GM19240 (cell line): ENCODE measurements around the gene HOXA3.

Source experiments
- DNase-seq: peaks from one replicate; pipeline ENCODE4 v3.0.0; 2011; ENCODE audit warnings: low spot score; ENCODE audit not compliant: insufficient read length

The HOXA3 gene

GRCh38 chr7:27178366-27178765, 26.0 kb upstream of the HOXA3 start:
- no peak for DNase-seq

GRCh38 chr7:27177795-27178320, 25.5 kb upstream of the HOXA3 start:
- DNase-seq: no peak

- DNase-seq: no peak
These were observed 24.8 kb upstream of the HOXA3 start for GRCh38 chr7:27176962-27177794.

- DNase-seq: no peak
These were observed 24.1 kb upstream of the HOXA3 start for GRCh38 chr7:27176524-27176845.

- no peak for DNase-seq
These were observed 23.5 kb upstream of the HOXA3 start for GRCh38 chr7:27175626-27176523.

- no peak for DNase-seq
These were observed 22.7 kb upstream of the HOXA3 start for GRCh38 chr7:27174874-27175625.

- DNase-seq: no peak
These were observed 21.8 kb upstream of the HOXA3 start, which contains the start of gene HOXA10 for GRCh38 chr7:27173956-27174873. Gene HOXA10, minus strand, starts transcription at chr7:27174320. Its CDS starts 14 bp downstream, at chr7:27174306.

GRCh38 chr7:27173511-27173955, 21.1 kb upstream of the HOXA3 start:
- no peak for DNase-seq

GRCh38 chr7:27172823-27173510, 20.6 kb upstream of the HOXA3 start:
- DNase-seq: no peak

GRCh38 chr7:27172315-27172774, 20.0 kb upstream of the HOXA3 start:
- DNase-seq: no peak

- DNase-seq: no peak
These were observed 19.4 kb upstream of the HOXA3 start for GRCh38 chr7:27171637-27172314.

- no peak for DNase-seq
These were observed 18.9 kb upstream of the HOXA3 start for GRCh38 chr7:27171325-27171636.

- DNase-seq: no peak
These were observed 18.3 kb upstream of the HOXA3 start for GRCh38 chr7:27170426-27171324.

GRCh38 chr7:27169658-27170425, 17.5 kb upstream of the HOXA3 start:
- DNase-seq: no peak

GRCh38 chr7:27168265-27168947, 16.0 kb upstream of the HOXA3 start:
- DNase-seq: no peak

GRCh38 chr7:27167916-27168264, 15.5 kb upstream of the HOXA3 start:
- DNase-seq: no peak
